Common myeloid progenitor, CD34-positive (primary cell): ENCODE results near the gene SNX6.
"Not testable (repeated sequence)": the region's sequence is repeated elsewhere in the genome, so short reads cannot be mapped to it uniquely, and the experiment has no call there.

Source experiments
- CTCF ChIA-PET: fragments of 350-600 bp; sonication (Branson Sonifier 250); formaldehyde crosslinking; loops from one replicate; lab custom pipeline; 2021; ENCODE audit warnings: antibody characterized with exemption; lab: Charles Lee
- POLR2A ChIA-PET: fragments of 350-600 bp; sonication (Branson Sonifier 250); formaldehyde crosslinking; loops from one replicate; lab custom pipeline; 2021; ENCODE audit warnings: antibody characterized with exemption; lab: Charles Lee
- DNase-seq, 3 donors: peaks; one replicate each; pipeline versions ENCODE4 v3.0.0 to v3.0.0-alpha.2; 2013
- H3K27ac ChIP-seq, 2 experiments: 1 replicate in 1 of 2; 2 replicates in 1 of 2; pipeline ENCODE4 v1.7.0; 2013; ENCODE audit warnings: inconsistent platforms in 2 of 2, low read length in 2 of 2, mild to moderate bottlenecking in 2 of 2, low read depth in 1 of 2, moderate library complexity in 1 of 2; ENCODE audit not compliant: severe bottlenecking in 2 of 2, insufficient read depth in 1 of 2, poor library complexity in 1 of 2
- H3K27me3 ChIP-seq, 5 experiments: replicated peaks in 2 of 5; 1 replicate in 3 of 5; 2 replicates in 2 of 5; pipeline versions ENCODE4 v1.6.1 to v1.7.0; 2013; ENCODE audit warnings: low read length in 4 of 5, mild to moderate bottlenecking in 2 of 5, moderate library complexity in 2 of 5, inconsistent platforms in 1 of 5; ENCODE audit not compliant: insufficient read depth in 5 of 5, control insufficient read depth in 4 of 5
- H3K36me3 ChIP-seq, 4 experiments: 1 replicate in 2 of 4; 2 replicates in 2 of 4; pipeline versions ENCODE4 v1.6.1 to v1.7.0; 2013; ENCODE audit warnings: low read length in 3 of 4, control low read depth in 1 of 4, mild to moderate bottlenecking in 1 of 4; ENCODE audit not compliant: control insufficient read depth in 4 of 4, insufficient read depth in 4 of 4
- H3K4me1 ChIP-seq, 4 experiments: 1 replicate in 3 of 4; 2 replicates in 1 of 4; pipeline versions ENCODE4 v1.6.1 to v1.7.1; 2013; ENCODE audit warnings: low read length in 3 of 4, mild to moderate bottlenecking in 3 of 4, control low read depth in 1 of 4, inconsistent platforms in 1 of 4, moderate library complexity in 1 of 4; ENCODE audit not compliant: control insufficient read depth in 4 of 4, insufficient read depth in 4 of 4; ENCODE audit errors: control extremely low read depth in 1 of 4
- H3K4me3 ChIP-seq, 7 experiments: 1 replicate in 4 of 7; 2 replicates in 3 of 7; pipeline versions ENCODE4 v1.5.1 to v1.7.0; 2013; ENCODE audit warnings: mild to moderate bottlenecking in 7 of 7, low read length in 6 of 7, moderate library complexity in 6 of 7, inconsistent platforms in 2 of 7, low read depth in 2 of 7, control low read depth in 1 of 7; ENCODE audit not compliant: insufficient read depth in 4 of 7, control insufficient read depth in 1 of 7; ENCODE audit errors: extremely low read depth in 1 of 7
- H3K9me3 ChIP-seq, 5 experiments: 1 replicate in 4 of 5; 2 replicates in 1 of 5; pipeline versions ENCODE4 v1.6.1 to v1.7.1; 2013; ENCODE audit warnings: low read length in 4 of 5, mild to moderate bottlenecking in 2 of 5, inconsistent platforms in 1 of 5, low read depth in 1 of 5, moderate library complexity in 1 of 5; ENCODE audit not compliant: control insufficient read depth in 4 of 5, insufficient read depth in 2 of 5; ENCODE audit errors: control extremely low read depth in 1 of 5
- WGBS: methylation state at CpG from one replicate; pipeline ENCODE4 v1.1.5; 2013; ENCODE audit not compliant: insufficient coverage; 5-methylcytosine and 5-hydroxymethylcytosine counted together

Gene SNX6

GRCh38 chr14:34527591-34527990, 102.4 kb downstream of the SNX6 start:
- DNase-seq: no peak
- Histone ChIP-seq H3K36me3 (peaks cover 25 to 81% (median 46%) of the 10 kb centered on the region in 4 experiments), H3K27me3 (no peaks in the 10 kb centered on the region), H3K4me1 (no peaks in the 10 kb centered on the region), H3K4me3 (no peak overlapping the region), H3K9me3 (no peaks in the 10 kb centered on the region), H3K27ac (no peak overlapping the region)
- POLR2A ChIA-PET: no interaction called here
- 100% methylated on average over 1 of the region's 1 CpG for WGBS
- CTCF ChIA-PET: interaction anchor here (1.2 to 1.8 kb wide), 2 partner anchors 8 to 202 kb away, joined by 3 to 4 read pairs; no protein-coding TSS in a partner anchor

DNA sequence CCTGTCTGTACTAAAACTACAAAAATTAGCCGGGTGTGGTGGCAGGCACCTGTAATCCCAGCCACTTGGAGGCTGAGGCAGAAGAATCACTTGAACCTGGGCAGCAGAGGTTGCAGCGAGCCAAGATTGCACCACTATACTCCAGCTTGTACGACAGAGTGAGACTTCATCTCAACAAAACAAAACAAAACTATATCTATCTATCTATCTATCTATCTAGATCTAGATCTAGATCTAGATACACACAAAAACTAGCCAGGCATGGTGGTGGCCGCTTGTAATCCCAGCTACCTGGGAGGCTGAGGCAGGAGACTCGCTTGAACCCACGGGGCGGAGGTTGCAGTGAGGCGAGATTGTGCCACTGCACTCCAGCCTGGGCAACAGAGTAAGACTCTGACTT, 105.7 kb downstream of the SNX6 start:
- CTCF ChIA-PET: interaction anchor here (2.4 kb wide), 1 partner anchor 12 kb away, joined by 6 read pairs; no protein-coding TSS in a partner anchor
- H3K4me3 ChIP-seq, H3K27ac ChIP-seq, DNase-seq, H3K27me3 ChIP-seq, H3K4me1 ChIP-seq, POLR2A ChIA-PET, H3K9me3 ChIP-seq: not testable (repeated sequence)
- peaks cover 29 to 82% (median 53%) of the 10 kb centered on the region in 4 experiments for H3K36me3 ChIP-seq
- 100% methylated on average over 6 of the region's 8 CpGs for WGBS

DNA sequence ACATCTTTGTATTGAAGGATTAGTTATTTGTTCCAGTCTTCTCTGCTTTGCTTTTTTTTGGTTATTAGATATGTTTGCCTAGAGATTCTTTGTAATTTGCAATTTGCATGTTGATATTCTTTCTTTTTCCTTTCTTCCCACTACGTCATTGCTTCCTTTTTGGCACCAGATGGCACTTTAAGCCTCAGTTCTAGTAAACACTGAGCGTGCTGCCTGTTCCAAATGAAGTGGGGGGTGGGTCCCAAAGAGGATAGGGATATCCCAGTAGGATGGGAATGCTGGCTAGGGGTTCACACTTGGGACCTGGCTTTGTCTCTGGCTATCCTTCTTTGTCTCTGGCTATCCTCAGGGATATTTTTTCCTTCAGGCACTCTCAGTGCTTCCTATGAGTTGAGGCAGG, 107.5 kb downstream of the SNX6 start:
- POLR2A ChIA-PET: no interaction called here
- H3K4me3 ChIP-seq: no peak overlapping the region
- H3K27ac ChIP-seq: no peak overlapping the region
- H3K36me3 ChIP-seq: peaks cover 24 to 83% (median 54%) of the 10 kb centered on the region in 4 experiments
- no peaks in the 10 kb centered on the region for H3K27me3 ChIP-seq
- WGBS: 100% methylated on average over 1 of the region's 2 CpGs
- no peak for DNase-seq
- H3K9me3 ChIP-seq: no peaks in the 10 kb centered on the region
- CTCF ChIA-PET: interaction anchor here (2.4 kb wide), 1 partner anchor 14 kb away, joined by 6 read pairs; no protein-coding TSS in a partner anchor
- no peaks in the 10 kb centered on the region for H3K4me1 ChIP-seq

DNA sequence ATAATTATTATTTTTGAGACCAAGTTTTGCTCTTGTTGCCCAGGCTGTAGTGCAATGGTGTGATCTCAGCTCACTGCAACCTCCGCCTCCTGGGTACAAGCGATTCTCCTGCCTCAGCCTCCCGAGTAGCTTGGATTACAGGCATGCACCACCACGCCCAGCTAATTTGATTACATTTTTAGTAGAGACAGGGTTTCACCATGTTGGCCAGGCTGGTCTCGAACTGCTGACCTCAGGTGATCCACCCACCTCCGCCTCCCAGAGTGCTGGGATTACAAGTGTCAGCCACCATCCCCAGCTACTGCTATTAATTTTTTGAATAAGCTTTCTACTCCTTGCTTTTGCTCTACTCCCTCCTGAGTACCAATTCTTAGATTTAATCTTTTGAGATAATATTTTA, 108.9 kb downstream of the SNX6 start:
- H3K36me3 ChIP-seq: peaks cover 23 to 76% (median 49%) of the 10 kb centered on the region in 4 experiments
- POLR2A ChIA-PET: not testable (repeated sequence)

DNA sequence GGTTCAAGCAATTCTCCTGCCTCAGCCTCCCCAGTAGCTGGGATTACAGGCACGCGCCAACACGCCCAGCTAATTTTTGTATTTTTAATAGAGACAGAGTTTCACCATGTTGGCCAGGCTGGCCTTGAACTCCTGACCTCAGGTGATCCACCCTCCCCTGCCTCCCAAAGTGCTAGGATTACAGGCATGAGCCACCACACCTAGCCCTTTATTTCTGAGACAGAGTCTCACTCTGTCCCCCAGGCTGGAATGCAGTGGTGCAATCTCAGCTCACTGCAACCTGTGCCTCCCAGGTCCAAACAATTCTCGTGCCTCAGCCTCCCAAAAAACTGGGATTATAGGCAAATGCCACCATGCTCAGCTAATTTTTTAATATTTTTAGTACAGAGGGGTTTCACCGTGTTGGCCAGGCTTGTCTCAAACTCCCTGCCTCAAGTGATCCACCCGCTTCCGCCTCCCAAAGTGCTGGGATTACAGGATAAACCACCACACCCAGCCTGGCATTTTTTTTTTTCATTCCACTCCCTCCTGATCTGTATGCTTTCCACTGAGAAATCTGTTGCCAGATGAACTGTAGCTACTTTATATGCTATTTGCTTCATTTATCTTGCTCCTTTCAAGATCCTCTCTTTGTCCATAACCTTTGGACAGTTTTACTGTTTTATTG, 109.5 kb downstream of the SNX6 start:
- DNase-seq, H3K4me3 ChIP-seq, POLR2A ChIA-PET, H3K27ac ChIP-seq, H3K4me1 ChIP-seq, H3K9me3 ChIP-seq, H3K27me3 ChIP-seq: not testable (repeated sequence)
- 100% methylated on average over 5 of the region's 7 CpGs for WGBS
- CTCF ChIA-PET: interaction anchor here (1.5 kb wide), 1 partner anchor 9 kb away, joined by 3 read pairs; no protein-coding TSS in a partner anchor
- H3K36me3 ChIP-seq: peaks cover 24 to 77% (median 50%) of the 10 kb centered on the region in 4 experiments

More for the DNA sequence above, 108.9 kb downstream of the SNX6 start:
- not testable (repeated sequence) for H3K4me1 ChIP-seq, H3K27me3 ChIP-seq, DNase-seq, H3K4me3 ChIP-seq, H3K9me3 ChIP-seq, H3K27ac ChIP-seq
- CTCF ChIA-PET: interaction anchor here (0.6 to 1.5 kb wide), 2 partner anchors 10 to 14 kb away, joined by 3 to 4 read pairs; no protein-coding TSS in a partner anchor
- WGBS: 100% methylated on average over 6 of the region's 6 CpGs
